Stomach (tissue), 4 donors: ENCODE measurements around the gene PLEKHD1.

Experiments
- POLR2A ChIP-seq, 4 donors: fragments of 450-650 bp; IDR thresholded peaks; one replicate each; pipeline ENCODE4 v1.6.1; 2016; ENCODE audit warnings: antibody characterized with exemption in 4 of 4, control low read depth in 2 of 4, mild to moderate bottlenecking in 1 of 4, moderate library complexity in 1 of 4
- POLR2AphosphoS5 ChIP-seq, 3 donors: sonication (generic); formaldehyde crosslinking; IDR thresholded peaks; one replicate each; pipeline ENCODE4 v1.6.1; 2016; ENCODE audit warnings: antibody characterized with exemption in 3 of 3
- TF ChIP-seq, protein P1 (sequence below), 7 experiments: fragments of 450-650 bp in 4 of 7; fragments of 200-600 bp in 3 of 7; sonication (generic) in 3 of 7; IDR thresholded peaks; one replicate each; pipeline ENCODE4 v1.5.1; 2016 to 2019; ENCODE audit warnings: antibody characterized with exemption in 7 of 7, control low read depth in 2 of 7, mild to moderate bottlenecking in 1 of 7

- TF ChIP-seq, protein P1, sequence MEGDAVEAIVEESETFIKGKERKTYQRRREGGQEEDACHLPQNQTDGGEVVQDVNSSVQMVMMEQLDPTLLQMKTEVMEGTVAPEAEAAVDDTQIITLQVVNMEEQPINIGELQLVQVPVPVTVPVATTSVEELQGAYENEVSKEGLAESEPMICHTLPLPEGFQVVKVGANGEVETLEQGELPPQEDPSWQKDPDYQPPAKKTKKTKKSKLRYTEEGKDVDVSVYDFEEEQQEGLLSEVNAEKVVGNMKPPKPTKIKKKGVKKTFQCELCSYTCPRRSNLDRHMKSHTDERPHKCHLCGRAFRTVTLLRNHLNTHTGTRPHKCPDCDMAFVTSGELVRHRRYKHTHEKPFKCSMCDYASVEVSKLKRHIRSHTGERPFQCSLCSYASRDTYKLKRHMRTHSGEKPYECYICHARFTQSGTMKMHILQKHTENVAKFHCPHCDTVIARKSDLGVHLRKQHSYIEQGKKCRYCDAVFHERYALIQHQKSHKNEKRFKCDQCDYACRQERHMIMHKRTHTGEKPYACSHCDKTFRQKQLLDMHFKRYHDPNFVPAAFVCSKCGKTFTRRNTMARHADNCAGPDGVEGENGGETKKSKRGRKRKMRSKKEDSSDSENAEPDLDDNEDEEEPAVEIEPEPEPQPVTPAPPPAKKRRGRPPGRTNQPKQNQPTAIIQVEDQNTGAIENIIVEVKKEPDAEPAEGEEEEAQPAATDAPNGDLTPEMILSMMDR (IDR thresholded peaks at IDR 0.05), result no peak
- TF ChIP-seq POLR2AphosphoS5 (IDR thresholded peaks at IDR 0.05) (no peak), POLR2A (IDR thresholded peaks at IDR 0.05) (no peak)
These were observed 44.4 kb downstream of the PLEKHD1 start for GRCh38 chr14:69528930-69529329.
